GM18499 (cell line): Measurements from ENCODE around the gene DNAJC18.
"Not testable (repeated sequence)": the region's sequence is repeated elsewhere in the genome, so short reads cannot be mapped to it uniquely, and the experiment has no call there.

Experiments
- ATAC-seq: cut with Tn5 transposase; IDR thresholded peaks from one replicate; pipeline ENCODE4 v1.9.1; 2021; ENCODE audit warnings: moderate number of reproducible peaks; ENCODE audit not compliant: insufficient read depth, unreplicated experiment

Gene DNAJC18

DNA sequence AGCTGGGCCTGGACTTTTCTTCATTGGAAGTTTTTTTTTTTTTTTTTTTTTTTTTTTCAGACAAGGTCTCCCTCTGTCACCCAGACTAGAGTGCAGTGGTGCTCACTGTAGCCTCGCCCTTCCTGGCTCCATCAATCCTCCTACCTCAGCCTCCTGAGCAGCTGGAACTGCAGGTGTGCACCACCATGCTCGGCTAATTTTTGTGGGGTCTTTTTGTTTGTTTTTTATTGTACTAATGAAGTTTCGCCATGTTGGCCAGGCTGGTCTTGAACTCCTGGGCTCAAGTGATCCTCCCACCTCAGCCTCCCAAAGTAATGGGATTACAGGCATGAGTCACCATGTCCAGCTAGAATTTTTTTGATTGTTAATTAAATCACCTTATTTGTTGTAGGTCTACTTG lies 3.6 kb downstream of the DNAJC18 start:
- no peak for ATAC-seq

DNA sequence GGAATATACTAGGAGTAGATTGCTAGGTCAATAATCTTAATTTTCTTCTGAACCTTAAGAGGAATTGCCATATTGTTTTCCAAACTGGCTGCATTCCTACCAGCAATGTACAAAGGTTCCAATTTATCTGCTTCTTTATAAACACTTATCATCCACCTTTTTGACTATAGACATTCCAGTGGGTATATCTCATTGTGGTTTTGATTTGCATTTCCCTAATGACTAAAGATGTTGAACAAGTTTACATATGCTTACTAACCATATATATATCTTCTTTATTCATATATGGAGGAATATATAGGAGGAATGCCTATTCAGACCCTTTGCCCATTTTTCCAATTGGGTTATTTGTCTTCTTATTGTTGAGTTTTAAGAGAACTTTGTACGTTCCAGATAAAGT lies 7.6 kb downstream of the DNAJC18 start:
- ATAC-seq: no peak

- ATAC-seq: no peak
Measured at GRCh38 chr5:139430015-139430414, 9.3 kb downstream of the DNAJC18 start.

DNA sequence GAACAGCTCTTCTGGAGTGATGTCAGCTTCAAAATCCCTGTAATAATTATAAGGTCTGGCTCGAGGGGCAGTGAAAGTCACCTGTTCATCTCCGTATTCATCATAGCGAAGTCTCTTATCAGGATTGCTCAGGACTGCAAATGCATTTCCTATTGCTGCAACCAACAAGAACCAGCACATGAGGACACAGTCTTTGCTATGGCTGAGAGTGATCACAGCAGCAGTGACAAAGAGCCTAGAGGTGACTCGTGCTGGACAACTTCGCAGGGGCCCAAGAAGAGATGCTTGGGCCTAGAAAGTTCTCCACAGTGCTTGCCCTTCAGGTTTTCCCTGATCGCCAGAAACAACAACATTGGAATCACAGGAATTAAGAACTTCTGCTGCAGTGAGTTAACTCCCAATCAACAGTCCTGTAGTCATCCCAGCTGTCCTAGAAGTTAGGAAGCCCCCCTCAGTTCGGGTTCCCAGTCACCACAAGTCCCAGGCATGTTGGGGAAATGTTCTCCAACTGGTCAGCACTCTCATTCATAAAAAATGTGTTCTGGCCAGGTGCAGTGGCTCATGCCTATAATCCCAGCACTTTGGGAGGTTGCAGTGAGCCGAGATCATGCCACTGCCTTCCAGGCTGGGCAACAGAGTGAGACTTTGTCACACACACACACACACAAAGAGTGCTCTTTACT lies 13.0 kb downstream of the DNAJC18 start:
- ATAC-seq: no peak

GRCh38 chr5:139425497-139425896 lies 13.8 kb downstream of the DNAJC18 start:
- no peak for ATAC-seq

DNA sequence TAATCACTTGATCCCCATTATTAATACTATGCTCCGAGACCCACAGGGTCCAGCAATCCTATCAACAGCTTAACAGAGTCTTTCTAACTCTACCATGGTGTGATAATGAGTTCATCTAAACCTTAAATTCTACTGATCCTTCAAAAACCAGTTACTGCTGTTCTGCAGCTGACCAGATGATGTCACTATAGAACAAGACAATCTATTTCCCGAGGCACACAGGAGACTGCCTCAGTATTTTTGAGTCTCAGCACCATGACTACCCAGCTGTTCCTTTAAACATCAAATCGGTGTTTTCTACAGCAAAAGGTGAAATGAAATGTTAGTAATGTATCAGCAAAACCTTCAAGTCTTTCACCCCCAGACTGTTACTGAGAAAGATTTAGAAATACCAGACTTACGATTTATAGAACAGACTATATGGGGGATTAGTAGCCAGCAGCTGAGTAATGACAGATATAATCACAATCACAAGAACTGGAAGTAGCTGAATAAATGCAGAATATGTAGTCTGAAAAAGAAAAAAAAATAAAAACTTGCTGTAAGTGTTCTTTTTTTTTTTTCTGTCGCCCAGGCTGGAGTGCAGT lies 16.9 kb downstream of the DNAJC18 start:
- ATAC-seq: no peak

- no peak for ATAC-seq
Measured at GRCh38 chr5:139419226-139420192, 19.8 kb downstream of the DNAJC18 start.

DNA sequence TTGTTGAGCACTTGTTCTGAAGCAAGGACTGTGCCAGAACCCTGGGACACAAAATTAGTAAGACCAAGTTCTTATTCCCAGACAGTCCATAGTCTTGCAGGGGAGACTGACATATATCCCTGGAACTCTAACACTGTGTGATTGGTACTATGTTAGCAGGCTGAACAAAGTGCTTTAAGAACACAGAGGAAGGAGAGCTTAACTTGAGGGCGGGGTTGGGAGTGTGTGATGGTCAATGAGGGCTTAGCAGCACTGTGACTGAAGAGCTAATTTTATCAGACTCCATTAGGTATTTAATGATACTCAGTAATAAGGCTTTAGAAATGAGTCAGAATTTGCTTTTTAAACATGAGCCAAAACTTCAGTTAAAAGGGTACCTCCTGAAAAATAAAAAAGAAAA lies 20.5 kb downstream of the DNAJC18 start:
- ATAC-seq: no peak

DNA sequence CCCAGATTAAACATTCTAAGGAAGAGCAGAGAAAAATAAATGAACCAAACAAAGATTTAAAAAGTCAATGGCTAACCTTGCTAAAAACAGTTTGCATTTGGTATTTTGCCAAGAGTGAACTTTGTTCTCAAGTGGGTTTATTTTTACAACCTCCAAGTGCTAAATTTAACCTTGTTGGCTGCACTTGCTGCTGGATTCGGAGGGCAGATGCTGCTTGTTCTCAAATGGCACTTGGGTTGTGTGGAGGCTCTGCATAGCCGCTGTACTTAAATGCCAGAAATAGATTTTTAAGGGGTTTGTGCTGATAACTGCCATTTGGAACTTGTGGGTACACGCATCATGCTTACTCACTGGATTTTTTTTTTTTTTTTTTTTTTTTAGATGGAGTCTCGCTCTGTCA lies 22.1 kb downstream of the DNAJC18 start:
- no peak for ATAC-seq

DNA sequence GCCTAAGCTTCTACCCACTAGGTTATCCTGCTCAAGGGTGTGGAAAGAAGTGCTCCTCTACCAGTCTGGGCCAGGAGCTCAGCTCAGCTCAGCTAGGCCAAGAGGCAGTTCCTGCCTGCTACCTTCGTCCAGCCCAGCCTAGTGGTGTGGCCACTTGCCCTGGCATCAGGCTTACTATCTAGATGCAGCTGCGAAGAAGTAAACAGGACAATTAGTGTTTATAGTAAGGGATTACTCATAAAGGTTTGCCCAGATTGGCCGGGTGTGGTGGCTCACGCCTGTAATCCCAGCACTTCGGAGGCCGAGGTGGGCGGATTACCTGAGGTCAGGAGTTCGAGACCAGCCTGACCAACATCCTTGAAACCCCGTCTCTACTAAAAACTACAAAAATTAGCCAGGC lies 22.7 kb downstream of the DNAJC18 start:
- ATAC-seq: no peak

DNA sequence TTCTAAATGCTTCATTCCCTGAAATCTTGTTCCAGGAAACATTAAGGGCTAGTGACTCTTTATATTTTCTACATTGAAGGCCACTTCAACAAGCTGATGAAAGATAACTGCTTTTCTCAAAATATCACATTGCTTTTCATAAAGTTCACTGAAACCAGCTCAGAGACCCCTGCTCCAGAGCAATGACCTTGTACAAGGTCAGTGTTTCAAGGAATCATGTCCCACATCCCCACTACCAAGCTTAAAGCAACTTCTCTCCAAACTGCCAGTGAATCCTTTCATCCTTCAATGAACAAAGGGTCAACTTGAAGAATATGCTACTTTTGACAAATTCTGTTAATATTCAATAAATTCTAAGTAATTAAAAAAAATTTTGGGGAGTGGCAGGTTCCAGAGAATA lies 23.5 kb downstream of the DNAJC18 start:
- ATAC-seq: no peak

DNA sequence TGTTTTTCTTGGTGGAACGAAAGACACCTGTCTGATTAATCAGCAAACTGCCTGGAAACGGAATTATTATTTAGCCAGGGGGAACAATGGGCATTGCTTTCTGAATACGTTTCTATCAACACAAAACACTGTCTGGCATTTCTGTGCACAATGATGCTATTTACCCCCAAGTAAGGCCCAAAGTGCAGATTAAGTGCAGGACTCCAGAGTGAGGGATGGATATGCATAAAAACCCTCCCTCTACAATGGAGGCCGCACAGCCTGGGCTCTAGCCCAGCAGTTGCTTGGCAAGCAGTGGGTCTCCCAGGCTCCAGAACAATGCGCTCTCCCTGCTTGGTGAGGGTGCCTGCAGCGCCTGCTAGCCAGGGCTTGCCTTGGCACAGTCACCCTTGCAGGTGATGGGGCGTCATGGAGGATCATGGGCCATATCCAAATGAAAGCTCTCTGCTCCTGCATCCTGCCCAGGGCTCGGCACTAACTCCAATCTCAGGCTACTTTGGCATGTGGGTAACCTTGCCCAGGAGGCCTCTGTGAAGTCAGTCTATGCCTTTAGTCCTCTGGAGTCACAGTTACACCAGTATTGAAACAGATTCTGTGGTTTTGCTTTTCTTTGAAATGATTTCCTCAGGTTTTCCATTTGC lies 24.0 kb downstream of the DNAJC18 start:
- no peak for ATAC-seq

GRCh38 chr5:139414581-139415130 lies 24.7 kb downstream of the DNAJC18 start:
- no peak for ATAC-seq

GRCh38 chr5:139413963-139414362 lies 25.4 kb downstream of the DNAJC18 start:
- no peak for ATAC-seq

- no peak for ATAC-seq
Measured at GRCh38 chr5:139413153-139413552, 26.2 kb downstream of the DNAJC18 start.

DNA sequence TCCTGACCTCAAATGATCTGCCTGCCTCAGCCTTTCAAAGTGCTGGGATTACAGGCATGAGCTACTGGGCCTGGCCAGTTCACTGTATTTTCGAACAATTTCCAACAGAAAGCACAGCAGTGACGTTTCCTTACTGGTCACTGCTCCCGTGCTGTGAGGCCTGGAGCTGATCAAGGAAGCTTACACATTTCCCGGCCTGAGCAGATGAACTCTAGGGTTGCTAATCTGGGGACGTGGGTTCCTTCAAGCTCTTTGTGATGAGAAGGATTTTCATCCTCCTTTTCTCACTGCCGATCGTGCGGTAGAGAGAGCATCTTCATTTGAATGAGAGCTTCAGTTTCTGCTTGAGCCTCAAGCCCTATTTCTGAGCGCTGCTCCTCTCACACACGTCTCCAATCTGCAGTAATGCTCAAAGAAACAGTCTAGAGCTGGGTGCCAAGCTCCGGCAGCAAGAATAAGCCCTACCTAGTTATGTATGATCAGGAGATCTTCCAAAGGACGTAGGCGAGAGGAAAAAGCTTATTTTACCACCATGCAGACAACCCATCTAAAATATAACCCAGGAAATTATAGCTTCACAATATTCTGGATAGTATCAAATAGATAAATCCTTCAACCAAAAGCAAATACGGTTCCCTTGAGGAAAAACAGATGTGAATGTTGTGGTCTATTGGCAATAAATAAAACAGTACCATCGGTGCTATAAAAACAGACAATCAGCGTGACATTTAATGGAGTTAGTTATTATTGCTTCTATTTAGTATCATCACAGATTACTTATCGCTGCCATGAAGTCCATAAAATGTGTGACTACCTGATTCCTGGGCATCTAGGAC lies 28.1 kb downstream of the DNAJC18 start:
- no peak for ATAC-seq

GRCh38 chr5:139410121-139410992 lies 29.0 kb downstream of the DNAJC18 start:
- ATAC-seq: no peak

DNA sequence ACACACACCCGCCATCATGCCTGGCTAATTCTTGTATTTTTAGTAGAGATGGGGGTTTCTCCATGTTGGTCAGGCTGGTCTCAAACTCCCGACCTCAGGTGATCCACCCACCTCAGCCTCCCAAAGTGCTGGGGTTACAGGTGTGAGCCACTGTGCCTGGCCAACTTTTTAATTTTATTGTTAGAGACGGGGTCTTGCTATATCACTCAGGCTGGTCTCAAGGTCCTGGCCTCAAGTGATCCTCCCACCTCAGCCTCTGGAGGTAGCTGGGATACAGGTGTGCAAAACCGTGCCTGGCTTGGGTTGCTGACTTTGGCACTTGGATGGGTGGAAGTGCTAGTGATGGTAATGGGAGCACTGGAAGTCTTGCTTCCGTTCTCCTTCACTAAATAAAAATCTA lies 30.2 kb downstream of the DNAJC18 start:
- ATAC-seq: not testable (repeated sequence)

GRCh38 chr5:139408191-139408590 lies 31.1 kb downstream of the DNAJC18 start:
- no peak for ATAC-seq
